Kidney (tissue), 14 donors: ENCODE results near the gene C17orf100. TPM values are rescaled to one million over a fixed set of nuclear protein-coding genes. Genes with fewer than 3 reads are reported as not detected.

Source experiments
- DNase-seq, 5 donors: peaks; one replicate each; pipeline ENCODE4 v3.0.0-alpha.2; 2013 to 2020
- FAIRE-seq: peaks from 2 replicates; lab custom pipeline; 2012; peaks lifted over from hg19 to GRCh38; lab: Jason Lieb, UNC
- H3K27ac ChIP-seq, 2 donors: one replicate each; pipeline ENCODE4 v1.7.0; 2013; ENCODE audit warnings: low read depth in 2 of 2, low read length in 2 of 2, inconsistent platforms in 1 of 2
- H3K27me3 ChIP-seq: one replicate; pipeline ENCODE4 v1.7.1; 2013; ENCODE audit warnings: low read length, inconsistent platforms; ENCODE audit not compliant: control insufficient read depth, insufficient read depth
- H3K36me3 ChIP-seq, 3 donors: one replicate each; pipeline versions ENCODE4 v1.7.0 to v1.7.1; 2013; ENCODE audit warnings: low read length in 3 of 3, control low read depth in 1 of 3, inconsistent platforms in 1 of 3; ENCODE audit not compliant: insufficient read depth in 3 of 3, control insufficient read depth in 2 of 3
- H3K4me1 ChIP-seq, 3 donors: one replicate each; pipeline versions ENCODE4 v1.7.0 to v1.7.1; 2013; ENCODE audit warnings: low read length in 3 of 3, inconsistent platforms in 1 of 3, low read depth in 1 of 3; ENCODE audit not compliant: control insufficient read depth in 2 of 3, insufficient read depth in 2 of 3
- H3K4me3 ChIP-seq, 3 donors: one replicate each; pipeline versions ENCODE4 v1.7.0 to v1.8.1; 2013; ENCODE audit warnings: low read length in 3 of 3, control low read depth in 1 of 3, inconsistent platforms in 1 of 3
- H3K9ac ChIP-seq, 3 donors: one replicate each; pipeline versions ENCODE4 v1.7.0 to v1.7.1; 2013; ENCODE audit warnings: low read length in 3 of 3, control low read depth in 1 of 3, inconsistent platforms in 1 of 3
- H3K9me3 ChIP-seq, 3 donors: one replicate each; pipeline versions ENCODE4 v1.7.0 to v1.7.1; 2013; ENCODE audit warnings: low read length in 3 of 3, control low read depth in 1 of 3, inconsistent platforms in 1 of 3; ENCODE audit not compliant: control insufficient read depth in 2 of 3, insufficient read depth in 1 of 3
- CTCF ChIP-seq: IDR thresholded peaks from 3 replicates; pipeline ENCODE4 v1.5.1; 2012; ENCODE audit warnings: mild to moderate bottlenecking, moderate library complexity, borderline replicate concordance; ENCODE audit not compliant: insufficient read depth; ENCODE audit errors: extremely low read depth
- intact Hi-C: fragments of 100-400 bp; cut with DNase I; formaldehyde crosslinking; loops from one replicate; pipeline ENCODE4 v1.11.1; 2022
- polyA plus RNA-seq: library from polyadenylated mRNA; stranded (reverse); fragments of 350-450 nt; fragmentation: Illumina TruSeq; extraction: RNeasy Lipid Tissue Mini Kit (QIAGEN cat#74804); gene quantifications from one replicate; pipeline ENCODE4 v1.2.3, GENCODE V29; 2014; ENCODE audit warnings: low read depth, low replicate concordance; ENCODE audit not compliant: insufficient read depth
- total RNA-seq: library from RNA; stranded (reverse); fragmentation: NEBNext Ultra II Directional; extraction: Animal tissue kit (Norgen Biotek cat#: 25700); gene quantifications from one replicate; pipeline ENCODE4 v1.2.1, GENCODE V29; 2021
- donor health status: control.
- donor health status: control.
- donor health status: control.
- donor health status: control.
- donor health status: control.
- donor health status: DM: yes; HTN: yes; CAD: no.
- donor health status: Normal renal cell carcinoma (clear cell type).

The C17orf100 gene
- total and polyA plus RNA-seq, 2 donors from 2014 or later = 3.4 to 3.7 TPM

GRCh38 chr17:6632530-6632929 lies 19.0 kb upstream of the C17orf100 start:
- Histone ChIP-seq H3K27ac (no peak overlapping the region), H3K27me3 (no peaks in the 10 kb centered on the region), H3K36me3 (peaks cover 9 to 33% (median 16%) of the 10 kb centered on the region in 3 donors), H3K4me3 (no peak overlapping the region), H3K9ac (no peak overlapping the region), H3K4me1 (no peaks in the 10 kb centered on the region), H3K9me3 (no peaks in the 10 kb centered on the region)
- FAIRE-seq (no peak), DNase-seq (no peak)
- intact Hi-C loops = no loop called here
- no peak for TF ChIP-seq CTCF

GRCh38 chr17:6633263-6633662 lies 18.3 kb upstream of the C17orf100 start:
- FAIRE-seq (no peak), DNase-seq (no peak)
- H3K27me3 ChIP-seq = no peaks in the 10 kb centered on the region
- no peak for TF ChIP-seq CTCF
- intact Hi-C loops = no loop called here
- no peak overlapping the region for H3K9ac ChIP-seq
- H3K4me3 ChIP-seq = no peak overlapping the region
- no peak overlapping the region for H3K27ac ChIP-seq
- no peaks in the 10 kb centered on the region for H3K4me1 ChIP-seq
- H3K36me3 ChIP-seq = peaks cover 7 to 25% (median 8%) of the 10 kb centered on the region in 3 donors
- no peaks in the 10 kb centered on the region for H3K9me3 ChIP-seq

- Histone ChIP-seq H3K27me3 (no peaks in the 10 kb centered on the region), H3K9ac (no peak overlapping the region), H3K9me3 (no peaks in the 10 kb centered on the region), H3K27ac (no peak overlapping the region), H3K36me3 (peaks cover 4 to 25% (median 6%) of the 10 kb centered on the region in 3 donors), H3K4me1 (peaks cover 0 to 11% (median 0%) of the 10 kb centered on the region in 3 donors), H3K4me3 (no peak overlapping the region)
- no peak for FAIRE-seq
- no peak for DNase-seq
- intact Hi-C loops = no loop called here
- TF ChIP-seq CTCF = no peak
Measured at GRCh38 chr17:6636105-6636504, 15.5 kb upstream of the C17orf100 start.
